HepG2 (cell line): ENCODE data around the gene CACNA2D3. TPM values are rescaled to one million over a fixed set of nuclear protein-coding genes. Genes with fewer than 3 reads are reported as not detected.
"Not testable (repeated sequence)": the region's sequence is repeated elsewhere in the genome, so short reads cannot be mapped to it uniquely, and the experiment has no call there.

Source experiments
- ATAC-seq: fragments of 200-7000 bp; cut with Tn5 transposase; 3 replicates; pipeline ENCODE4 v1.9.1; 2020; ENCODE audit warnings: mild to moderate bottlenecking, moderate library complexity
- BruUV-seq: library from RNA; stranded (reverse); fragments of 400-500 nt; replicated peaks from 2 replicates; lab custom pipeline; 2021; lab: Mats Ljungman, UMichigan
- CTCF ChIA-PET: fragments of 300-600 bp; formaldehyde crosslinking; extraction: SDS; loops from one replicate; lab custom pipeline; 2021; ENCODE audit warnings: low total read pairs, inconsistent platforms, low intra/inter-chr PET ratio; lab: Yijun Ruan, JAX
- POLR2A ChIA-PET: fragments of 350-600 bp; sonication (Branson Sonifier 250); formaldehyde crosslinking; loops from one replicate; lab custom pipeline; 2020; ENCODE audit warnings: antibody characterized with exemption, inconsistent platforms; lab: Yijun Ruan, JAX
- DNase-seq: peaks from one replicate; pipeline ENCODE4 v3.0.0-alpha.2; 2015; ENCODE audit warnings: low spot score
- FAIRE-seq: peaks from 3 replicates; lab custom pipeline; 2011; peaks lifted over from hg19 to GRCh38; lab: Jason Lieb, UNC
- H2AFZ ChIP-seq: one replicate; pipeline ENCODE4 v1.6.1; 2011; ENCODE audit warnings: low read length, inconsistent platforms
- H3K27ac ChIP-seq: fragments of 300-600 bp; 3 replicates; pipeline ENCODE4 v1.8.0; 2011; ENCODE audit warnings: mixed run types, mild to moderate bottlenecking, mixed read lengths, low read length, inconsistent platforms; ENCODE audit not compliant: insufficient read depth; ENCODE audit errors: extremely low read length
- H3K27me3 ChIP-seq, 2 experiments: fragments of 200-600 bp in 1 of 2; 2 replicates in 1 of 2; 3 replicates in 1 of 2; pipeline versions ENCODE4 v1.6.0 to v1.8.0; 2011; ENCODE audit warnings: low read length in 2 of 2, mild to moderate bottlenecking in 2 of 2, moderate library complexity in 2 of 2, inconsistent platforms in 1 of 2; ENCODE audit not compliant: insufficient read depth in 2 of 2, control insufficient read depth in 1 of 2
- H3K36me3 ChIP-seq, 2 experiments: fragments of 200-600 bp in 1 of 2; replicated peaks in 1 of 2; 2 replicates in 1 of 2; 3 replicates in 1 of 2; pipeline versions ENCODE4 v1.5.1 to v1.8.0; 2011; ENCODE audit warnings: low read length in 2 of 2, inconsistent platforms in 1 of 2; ENCODE audit not compliant: insufficient read depth in 2 of 2, control insufficient read depth in 1 of 2
- H3K4me1 ChIP-seq: 2 replicates; pipeline ENCODE4 v1.5.1; 2012; ENCODE audit warnings: low read length, inconsistent platforms; ENCODE audit not compliant: insufficient read depth
- H3K4me2 ChIP-seq: 2 replicates; pipeline ENCODE4 v1.6.0; 2011; ENCODE audit warnings: low read depth, low read length, inconsistent platforms
- H3K4me3 ChIP-seq, 3 experiments: fragments of 200-600 bp in 1 of 3; sonication (generic), shearing (Covaris generic) in 1 of 3; replicated peaks in 1 of 3; 2 replicates each; pipeline ENCODE4 v1.5.1; 2011 to 2016; ENCODE audit warnings: low read length in 3 of 3, inconsistent platforms in 2 of 3, low read depth in 2 of 3, mild to moderate bottlenecking in 2 of 3, control low read depth in 1 of 3, mixed read lengths in 1 of 3; ENCODE audit not compliant: insufficient read depth in 1 of 3
- H3K79me2 ChIP-seq: one replicate; pipeline ENCODE4 v1.6.1; 2011; ENCODE audit warnings: low read length, inconsistent platforms; ENCODE audit not compliant: insufficient read depth
- H3K9ac ChIP-seq: 2 replicates; pipeline ENCODE4 v1.6.0; 2011; ENCODE audit warnings: mild to moderate bottlenecking, low read depth, low read length, inconsistent platforms; ENCODE audit not compliant: insufficient read depth
- H3K9me3 ChIP-seq: 2 replicates; pipeline ENCODE4 v1.5.1; 2012; ENCODE audit warnings: mild to moderate bottlenecking, low read length
- H4K20me1 ChIP-seq: 2 replicates; pipeline ENCODE4 v1.6.0; 2011; ENCODE audit warnings: inconsistent platforms, mild to moderate bottlenecking, low read length, moderate library complexity; ENCODE audit not compliant: insufficient read depth
- ATM ChIP-seq: fragments of 450-650 bp; IDR thresholded peaks from 2 replicates; pipeline ENCODE4 v1.7.1; 2017; ENCODE audit warnings: mild to moderate bottlenecking, borderline replicate concordance
- CBX2 ChIP-seq, 2 experiments: fragments of 200-600 bp in 1 of 2; sonication (generic); formaldehyde crosslinking in 1 of 2; IDR thresholded peaks; 2 replicates each; pipeline versions ENCODE4 v1.7.0 to v1.8.1; 2018 to 2022; ENCODE audit warnings: low read depth in 2 of 2, low read length in 1 of 2, mild to moderate bottlenecking in 1 of 2, missing genetic modification reagents in 1 of 2
- CTCF ChIP-seq: sonication (generic); formaldehyde crosslinking; IDR thresholded peaks from 2 replicates; pipeline ENCODE4 v1.5.0; 2020; ENCODE audit warnings: mild to moderate bottlenecking, missing genetic modification reagents, moderate library complexity
- KDM3A ChIP-seq: IDR thresholded peaks from 2 replicates; pipeline ENCODE4 v1.6.1; 2018; ENCODE audit warnings: low read depth, missing compliant biosample characterization
- KLF12 ChIP-seq: sonication (generic); formaldehyde crosslinking; IDR thresholded peaks from 2 replicates; pipeline ENCODE4 v1.4.0; 2020; ENCODE audit warnings: missing genetic modification reagents, borderline replicate concordance
- MXI1 ChIP-seq: IDR thresholded peaks from 3 replicates; pipeline ENCODE4 v1.6.1; 2012; ENCODE audit warnings: low read depth, low read length, inconsistent platforms, borderline replicate concordance
- MZF1 ChIP-seq: sonication (generic); formaldehyde crosslinking; IDR thresholded peaks from 2 replicates; pipeline ENCODE4 v1.8.1; 2023; ENCODE audit warnings: mild to moderate bottlenecking, missing genetic modification reagents, borderline replicate concordance
- NR2F1 ChIP-seq, 2 experiments: fragments of 450-650 bp in 1 of 2; formaldehyde crosslinking in 1 of 2; IDR thresholded peaks; 2 replicates each; pipeline versions ENCODE4 v1.5.0 to v1.6.1; 2016 to 2020; ENCODE audit warnings: mild to moderate bottlenecking in 1 of 2, missing compliant biosample characterization in 1 of 2, missing genetic modification reagents in 1 of 2, moderate library complexity in 1 of 2
- RFX3 ChIP-seq: IDR thresholded peaks from 2 replicates; pipeline ENCODE4 v1.6.1; 2016; ENCODE audit warnings: missing biosample characterization, missing genetic modification reagents
- ZNF530 ChIP-seq: sonication (generic); formaldehyde crosslinking; IDR thresholded peaks from 2 replicates; pipeline ENCODE4 v1.5.0; 2020; ENCODE audit warnings: low read depth, mild to moderate bottlenecking, missing genetic modification reagents
- ZNF7 ChIP-seq: IDR thresholded peaks from 2 replicates; pipeline ENCODE4 v1.6.1; 2016; ENCODE audit warnings: missing biosample characterization, missing genetic modification reagents
- ZNF724P ChIP-seq: sonication (generic); formaldehyde crosslinking; IDR thresholded peaks from 2 replicates; pipeline ENCODE4 v1.8.0; 2022; ENCODE audit warnings: missing genetic modification reagents, borderline replicate concordance
- ZNF790 ChIP-seq: sonication (generic); formaldehyde crosslinking; IDR thresholded peaks from 2 replicates; pipeline ENCODE4 v1.8.0; 2022; ENCODE audit warnings: missing genetic modification reagents, mild to moderate bottlenecking, borderline replicate concordance
- WGBS: methylation state at CpG from one replicate; pipeline ENCODE4 v1.1.6; 2017; ENCODE audit warnings: low lambda C conversion rate; 5-methylcytosine and 5-hydroxymethylcytosine counted together
- in situ Hi-C: cut with HindIII; loops from 2 replicates; pipeline ENCODE4 v1.10.0; 2017; ENCODE audit warnings: low pct_unique_long_range_greater_than_20kb; ENCODE audit not compliant: extremely low pct_ligation_motif_present
- intact Hi-C: fragments of 100-400 bp; cut with micrococcal nuclease; formaldehyde crosslinking; loops from one replicate; pipeline ENCODE4 v1.10.0; 2022; ENCODE audit not compliant: unreplicated experiment
- polyA plus RNA-seq, 8 experiments: library from polyadenylated mRNA; depleted of rRNA in 3 of 8; stranded (reverse) in 7 of 8; unstranded in 1 of 8; fragments of >200 nt; fragmentation: Illumina TruSeq in 4 of 8; extraction: Trizol in 4 of 8; gene quantifications; 2 replicates each; pipeline versions ENCODE4 v1.2.1 to v1.2.3, GENCODE V29; 2011 to 2016; ENCODE audit warnings: low read depth in 4 of 8, missing spikeins in 1 of 8, mixed read lengths in 1 of 8; ENCODE audit not compliant: insufficient read depth in 1 of 8
- total RNA-seq, 5 experiments: library from RNA; depleted of rRNA; stranded (reverse); fragments of >200 nt; fragmentation: Illumina TruSeq; extraction: Trizol; gene quantifications; 2 replicates each; pipeline ENCODE4 v1.2.3, GENCODE V29; 2016; ENCODE audit warnings: low read depth in 1 of 5

The CACNA2D3 gene
- total and polyA plus RNA-seq, 2 of the 13 experiments (the other 11 are each of a cell fraction or from before 2014, with no cell fraction given): not detected

- in situ Hi-C loops: not testable (repeated sequence)
These were observed 6.2 kb upstream of the CACNA2D3 start for GRCh38 chr3:54116129-54116528.

GRCh38 chr3:54120657-54121413 is 1.5 kb upstream of the CACNA2D3 start:
- no peak for FAIRE-seq
- ChIA-PET POLR2A (no interaction called here), CTCF (no interaction called here)
- no peak overlapping the region for H3K4me3 ChIP-seq
- no peak; the same call in 2 of the 3 replicates for ATAC-seq
- H3K9ac ChIP-seq: no peak overlapping the region
- H4K20me1 ChIP-seq: no peaks in the 10 kb centered on the region
- no peaks in the 10 kb centered on the region for H3K36me3 ChIP-seq
- in situ Hi-C loops: no loop called here
- H3K27me3 ChIP-seq: peaks cover 2 to 40% of the 10 kb centered on the region in 2 experiments; a peak in 4 of 5 replicates
- DNase-seq: no peak
- TF ChIP-seq KDM3A (CRISPR knock-in tag): no peak
- no peak for TF ChIP-seq CTCF
- no peak for TF ChIP-seq ATM
- no peak for TF ChIP-seq MZF1 (CRISPR knock-in tag)
- no peak for TF ChIP-seq ZNF530 (CRISPR knock-in tag)
- TF ChIP-seq MXI1: no peak
- TF ChIP-seq NR2F1 (CRISPR knock-in tag; IDR thresholded peaks at IDR 0.05): no peak
- TF ChIP-seq ZNF724P: no peak
- no peak for TF ChIP-seq ZNF7
- TF ChIP-seq KLF12 (CRISPR knock-in tag): no peak
- no peak for TF ChIP-seq RFX3 (CRISPR knock-in tag)
- no peak for TF ChIP-seq ZNF790 (CRISPR knock-in tag)
- TF ChIP-seq CBX2 (IDR thresholded peaks at IDR 0.05; ENCODE audit: low read depth, low read length): no peak
- no peak for TF ChIP-seq CBX2 (CRISPR knock-in tag; IDR thresholded peaks at IDR 0.05; ENCODE audit: low read depth)
- H3K9me3 ChIP-seq: no peaks in the 10 kb centered on the region
- 20% methylated on average over 11 of the region's 45 CpGs for WGBS
- H3K4me1 ChIP-seq: no peaks in the 10 kb centered on the region
- H3K27ac ChIP-seq: no peak overlapping the region
- no peak overlapping the region for H2AFZ ChIP-seq
- intact Hi-C loops: no loop called here
- no TSS peak for BruUV-seq
- no peak overlapping the region for H3K4me2 ChIP-seq
- no peaks in the 10 kb centered on the region for H3K79me2 ChIP-seq

More at GRCh38 chr3:54116129-54116528, 6.2 kb upstream of the CACNA2D3 start:
- H3K4me3 ChIP-seq, ATAC-seq, H3K79me2 ChIP-seq, BruUV-seq, H4K20me1 ChIP-seq, POLR2A ChIA-PET, H2AFZ ChIP-seq, CTCF ChIA-PET, H3K9me3 ChIP-seq, H3K36me3 ChIP-seq, intact Hi-C loops, FAIRE-seq, H3K9ac ChIP-seq, H3K4me2 ChIP-seq, H3K27ac ChIP-seq, H3K4me1 ChIP-seq, DNase-seq: not testable (repeated sequence)
- 0% methylated on average over 4 of the region's 4 CpGs for WGBS
- H3K27me3 ChIP-seq: peaks cover under 1 to 13% of the 10 kb centered on the region in 2 experiments; a peak in 3 of 5 replicates
